Cardiac muscle cell (in vitro differentiated cells and primary cell): ENCODE results near the gene DHX30. TPM values are rescaled to one million over a fixed set of nuclear protein-coding genes. Genes with fewer than 3 reads are reported as not detected.

Experiments used
- DNase-seq, 2 donors: peaks; one replicate each; pipeline versions ENCODE4 v3.0.0 to v3.0.0-alpha.2; 2010 to 2017; ENCODE audit warnings: low read depth in 1 of 2, low spot score in 1 of 2
- H3K27ac ChIP-seq: fragments of 200-600 bp; sonication (generic); 2 replicates; pipeline ENCODE4 v1.5.1; 2016
- H3K27me3 ChIP-seq: fragments of 200-600 bp; sonication (generic); 2 replicates; pipeline ENCODE4 v1.6.0; 2016; ENCODE audit warnings: control low read depth
- H3K36me3 ChIP-seq: fragments of 200-600 bp; sonication (generic); 2 replicates; pipeline ENCODE4 v1.5.1; 2016; ENCODE audit warnings: control low read depth
- H3K4me1 ChIP-seq: fragments of 200-600 bp; sonication (generic); 2 replicates; pipeline ENCODE4 v1.8.1; 2017; ENCODE audit warnings: low read depth, mild to moderate bottlenecking, mixed run types
- H3K4me3 ChIP-seq: fragments of 200-600 bp; sonication (generic); 2 replicates; pipeline ENCODE4 v1.5.1; 2016; ENCODE audit warnings: mild to moderate bottlenecking
- H3K9me3 ChIP-seq: fragments of 200-600 bp; sonication (generic); 2 replicates; pipeline ENCODE4 v1.5.1; 2017; ENCODE audit warnings: low read depth, mild to moderate bottlenecking, control low read depth
- polyA plus RNA-seq: library from polyadenylated mRNA; unstranded; fragments of >200 nt; fragmentation: Nextera tagmentation; extraction: Ambion mirVana; gene quantifications from 2 replicates; pipeline ENCODE4 v1.2.1, GENCODE V29; 2016
- total RNA-seq: library from RNA; depleted of rRNA; stranded (reverse); fragments of >200 nt; gene quantifications from 2 replicates; pipeline ENCODE4 v1.2.3, GENCODE V29; 2016
- TF ChIP-seq, protein P1 (sequence below): IDR thresholded peaks from 2 replicates; pipeline ENCODE4 v1.5.1; 2012; ENCODE audit warnings: low read depth, mild to moderate bottlenecking, low read length

The DHX30 gene
- total and polyA plus RNA-seq, 2 experiments from 2014 or later = 86.4 to 120 TPM

DNA sequence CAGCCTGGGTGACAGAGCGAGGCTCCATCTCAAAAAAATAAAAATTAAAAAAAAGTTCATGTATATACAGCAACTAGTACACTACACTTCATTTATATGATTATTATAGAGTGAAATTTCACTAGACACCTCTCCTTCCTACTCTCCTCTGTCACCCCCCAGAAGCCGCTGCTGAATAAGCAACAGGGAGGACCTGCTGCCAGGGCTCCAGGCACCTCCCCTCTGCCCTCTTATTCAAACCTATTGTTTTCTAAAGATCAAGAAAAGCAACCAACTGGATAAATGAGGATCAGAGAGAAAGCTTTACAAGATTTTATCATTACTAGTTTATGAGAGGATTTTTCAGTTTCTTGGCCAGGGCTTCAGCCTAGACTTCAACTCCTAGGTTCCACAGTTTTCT is 71.5 kb downstream of the DHX30 start:
- Histone ChIP-seq H3K36me3 (peaks cover 24% of the 10 kb centered on the region), H3K27ac (no peak overlapping the region), H3K4me1 (no peaks in the 10 kb centered on the region), H3K27me3 (no peaks in the 10 kb centered on the region), H3K9me3 (no peaks in the 10 kb centered on the region), H3K4me3 (no peak overlapping the region)
- DNase-seq = no peak
- TF ChIP-seq, protein P1, sequence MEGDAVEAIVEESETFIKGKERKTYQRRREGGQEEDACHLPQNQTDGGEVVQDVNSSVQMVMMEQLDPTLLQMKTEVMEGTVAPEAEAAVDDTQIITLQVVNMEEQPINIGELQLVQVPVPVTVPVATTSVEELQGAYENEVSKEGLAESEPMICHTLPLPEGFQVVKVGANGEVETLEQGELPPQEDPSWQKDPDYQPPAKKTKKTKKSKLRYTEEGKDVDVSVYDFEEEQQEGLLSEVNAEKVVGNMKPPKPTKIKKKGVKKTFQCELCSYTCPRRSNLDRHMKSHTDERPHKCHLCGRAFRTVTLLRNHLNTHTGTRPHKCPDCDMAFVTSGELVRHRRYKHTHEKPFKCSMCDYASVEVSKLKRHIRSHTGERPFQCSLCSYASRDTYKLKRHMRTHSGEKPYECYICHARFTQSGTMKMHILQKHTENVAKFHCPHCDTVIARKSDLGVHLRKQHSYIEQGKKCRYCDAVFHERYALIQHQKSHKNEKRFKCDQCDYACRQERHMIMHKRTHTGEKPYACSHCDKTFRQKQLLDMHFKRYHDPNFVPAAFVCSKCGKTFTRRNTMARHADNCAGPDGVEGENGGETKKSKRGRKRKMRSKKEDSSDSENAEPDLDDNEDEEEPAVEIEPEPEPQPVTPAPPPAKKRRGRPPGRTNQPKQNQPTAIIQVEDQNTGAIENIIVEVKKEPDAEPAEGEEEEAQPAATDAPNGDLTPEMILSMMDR = no peak

DNA sequence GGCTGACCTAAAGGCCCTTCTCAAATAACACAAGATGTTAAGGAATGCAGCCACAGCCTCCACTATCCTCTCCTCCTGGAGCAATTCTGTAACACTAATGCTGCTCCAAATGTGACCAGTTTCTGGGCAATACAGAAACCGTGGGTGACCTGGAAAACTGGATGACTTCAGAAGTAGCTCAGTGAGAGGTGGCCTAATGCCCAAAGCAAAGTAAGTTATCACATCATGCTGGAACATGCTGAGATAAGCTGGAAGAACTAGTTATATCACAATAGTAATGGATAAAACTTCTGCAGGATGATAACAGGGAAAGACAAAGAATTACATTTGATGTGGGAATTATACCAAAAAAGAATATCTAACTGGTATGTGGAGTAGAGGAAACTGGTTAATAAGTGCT is 72.0 kb downstream of the DHX30 start:
- Histone ChIP-seq H3K27ac (no peak overlapping the region), H3K4me3 (no peak overlapping the region), H3K27me3 (no peaks in the 10 kb centered on the region), H3K9me3 (no peaks in the 10 kb centered on the region), H3K4me1 (no peaks in the 10 kb centered on the region), H3K36me3 (peaks cover 19% of the 10 kb centered on the region)
- TF ChIP-seq, protein P1 = no peak
- DNase-seq = no peak

DNA sequence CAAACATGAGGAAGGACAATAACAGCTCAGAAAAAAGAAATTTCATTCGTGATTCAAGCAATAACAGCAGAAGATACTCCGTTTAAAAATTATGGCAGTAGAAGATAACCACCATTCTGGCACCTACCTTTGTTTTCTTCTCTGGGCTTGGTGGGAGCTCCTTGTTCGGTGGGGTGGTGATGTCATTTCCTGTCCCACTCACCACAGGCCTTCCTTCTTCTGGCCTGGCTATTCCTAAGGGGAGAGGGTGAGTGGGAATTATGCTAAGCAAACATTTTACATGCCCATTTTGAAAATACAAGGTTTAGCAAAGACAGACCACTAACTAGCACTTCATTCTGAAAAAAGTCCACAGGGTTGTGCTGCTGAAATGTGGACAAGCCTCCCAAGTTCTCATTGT is 74.4 kb downstream of the DHX30 start:
- Histone ChIP-seq H3K27me3 (no peaks in the 10 kb centered on the region), H3K9me3 (no peaks in the 10 kb centered on the region), H3K4me3 (no peak overlapping the region), H3K4me1 (no peaks in the 10 kb centered on the region), H3K36me3 (peaks cover 6% of the 10 kb centered on the region), H3K27ac (no peak overlapping the region)
- TF ChIP-seq, protein P1 = no peak
- peak in 1 of 2 donors; percentile 41 for DNase-seq

GRCh38 chr3:47877719-47878118 is 74.8 kb downstream of the DHX30 start:
- Histone ChIP-seq H3K4me1 (no peaks in the 10 kb centered on the region), H3K27me3 (no peaks in the 10 kb centered on the region), H3K9me3 (no peaks in the 10 kb centered on the region), H3K27ac (peak overlapping the region; percentile 43), H3K4me3 (no peak overlapping the region), H3K36me3 (peaks cover 6% of the 10 kb centered on the region)
- TF ChIP-seq, protein P1 = no peak
- no peak for DNase-seq

GRCh38 chr3:47882338-47882737 is 79.4 kb downstream of the DHX30 start:
- Histone ChIP-seq H3K27me3 (no peaks in the 10 kb centered on the region), H3K27ac (no peak overlapping the region), H3K9me3 (no peaks in the 10 kb centered on the region), H3K4me1 (peaks cover 10% of the 10 kb centered on the region), H3K4me3 (no peak overlapping the region), H3K36me3 (no peaks in the 10 kb centered on the region)
- TF ChIP-seq, protein P1 = no peak
- no peak for DNase-seq

DNA sequence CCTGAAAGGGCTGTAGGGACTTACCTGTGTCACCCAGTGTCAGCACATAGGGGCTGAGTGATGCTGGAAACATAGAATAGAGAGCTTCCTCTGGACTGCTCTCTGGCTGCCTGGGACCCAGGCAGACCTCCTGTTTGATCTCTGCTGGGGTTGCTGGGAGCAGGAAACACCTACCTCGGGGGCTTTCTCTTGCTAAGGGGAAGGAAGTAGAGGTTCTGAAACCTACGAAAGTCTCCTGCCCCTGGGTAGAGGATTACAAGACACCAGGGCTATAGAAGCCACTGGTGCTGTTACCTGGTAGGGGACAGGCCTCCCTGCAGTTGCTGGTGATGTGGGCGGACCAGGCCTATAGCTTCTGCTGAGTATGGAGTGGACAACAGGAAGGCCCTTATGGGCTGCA is 81.7 kb downstream of the DHX30 start:
- TF ChIP-seq, protein P1 = no peak
- H3K4me3 ChIP-seq = no peak overlapping the region
- H3K27me3 ChIP-seq = no peaks in the 10 kb centered on the region
- no peaks in the 10 kb centered on the region for H3K9me3 ChIP-seq
- DNase-seq = no peak
- H3K36me3 ChIP-seq = no peaks in the 10 kb centered on the region
- H3K4me1 ChIP-seq = peaks cover 14% of the 10 kb centered on the region
- H3K27ac ChIP-seq = peak overlapping the region; percentile 17
